GM19240 (cell line): ENCODE measurements around the gene BNC2.
"Not testable (repeated sequence)": the region's sequence is repeated elsewhere in the genome, so short reads cannot be mapped to it uniquely, and the experiment has no call there.

Experiments used
- DNase-seq: peaks from one replicate; pipeline ENCODE4 v3.0.0; 2011; ENCODE audit warnings: low spot score; ENCODE audit not compliant: insufficient read length

BNC2 gene

GRCh38 chr9:16870596-16871335, at the start of gene BNC2:
BNC2 (minus strand) TSS chr9:16870670; CDS start chr9:16870648, 22 bp downstream.
- no peak for DNase-seq

- DNase-seq = no peak
These were observed 48.5 kb upstream of the BNC2 start for GRCh38 chr9:16918920-16919319.

- DNase-seq = no peak
These were observed 44.8 kb upstream of the BNC2 start for GRCh38 chr9:16915126-16915831.

- no peak for DNase-seq
These were observed 41.7 kb upstream of the BNC2 start for GRCh38 chr9:16912197-16912596.

- not testable (repeated sequence) for DNase-seq
These were observed 37.7 kb upstream of the BNC2 start for GRCh38 chr9:16908206-16908605.

GRCh38 chr9:16904655-16905054, 34.2 kb upstream of the BNC2 start:
- no peak for DNase-seq

GRCh38 chr9:16901590-16901989, 31.1 kb upstream of the BNC2 start:
- DNase-seq = no peak

- no peak for DNase-seq
These were observed 29.1 kb upstream of the BNC2 start for GRCh38 chr9:16899606-16900005.

GRCh38 chr9:16898464-16898863, 28.0 kb upstream of the BNC2 start:
- no peak for DNase-seq

- no peak for DNase-seq
These were observed 18.1 kb upstream of the BNC2 start for GRCh38 chr9:16888594-16888993.

- DNase-seq = no peak
These were observed 15.5 kb upstream of the BNC2 start for GRCh38 chr9:16885931-16886330.

GRCh38 chr9:16884952-16885513, 14.6 kb upstream of the BNC2 start:
- no peak for DNase-seq

GRCh38 chr9:16884373-16884772, 13.9 kb upstream of the BNC2 start:
- no peak for DNase-seq

GRCh38 chr9:16883586-16883985, 13.1 kb upstream of the BNC2 start:
- no peak for DNase-seq

GRCh38 chr9:16882440-16882839, 12.0 kb upstream of the BNC2 start:
- not testable (repeated sequence) for DNase-seq

GRCh38 chr9:16879416-16879815, 8.9 kb upstream of the BNC2 start:
- no peak for DNase-seq

- no peak for DNase-seq
These were observed 6.8 kb upstream of the BNC2 start for GRCh38 chr9:16877256-16877655.

GRCh38 chr9:16873126-16873802, 2.8 kb upstream of the BNC2 start:
- no peak for DNase-seq

- DNase-seq = no peak
These were observed 1.1 kb upstream of the BNC2 start for GRCh38 chr9:16871336-16872151.

- DNase-seq = no peak
These were observed 431 bp downstream of the BNC2 start for GRCh38 chr9:16869882-16870595.
